Activated T-cell treated with anti-CD3 and anti-CD28 coated beads, Interleukin-2, amount 50 U/mL, for 24 hours (primary cell): Measurements from ENCODE around the gene TMEM231.
"Not testable (repeated sequence)": the region's sequence is repeated elsewhere in the genome, so short reads cannot be mapped to it uniquely, and the experiment has no call there.

Experiments
- DNase-seq: peaks from one replicate; pipeline ENCODE4 v3.0.0-alpha.2; 2020
- H3K27ac Mint-ChIP-seq: 2 replicates; pipeline ENCODE4 v1.8.0; 2020; ENCODE audit warnings: mild to moderate bottlenecking, mixed read lengths
- H3K27me3 Mint-ChIP-seq: 2 replicates; pipeline ENCODE4 v1.8.0; 2020; ENCODE audit warnings: mixed read lengths
- H3K36me3 Mint-ChIP-seq: 2 replicates; pipeline ENCODE4 v1.8.0; 2020; ENCODE audit warnings: low read depth, mixed read lengths
- H3K4me1 Mint-ChIP-seq: 2 replicates; pipeline ENCODE4 v1.8.0; 2020; ENCODE audit warnings: low read depth, mixed read lengths
- H3K4me3 Mint-ChIP-seq: 2 replicates; pipeline ENCODE4 v1.8.0; 2020; ENCODE audit warnings: mild to moderate bottlenecking, moderate library complexity, mixed read lengths
- H3K9me3 Mint-ChIP-seq: 2 replicates; pipeline ENCODE4 v1.8.0; 2020; ENCODE audit warnings: mixed read lengths

The TMEM231 gene, protein sequence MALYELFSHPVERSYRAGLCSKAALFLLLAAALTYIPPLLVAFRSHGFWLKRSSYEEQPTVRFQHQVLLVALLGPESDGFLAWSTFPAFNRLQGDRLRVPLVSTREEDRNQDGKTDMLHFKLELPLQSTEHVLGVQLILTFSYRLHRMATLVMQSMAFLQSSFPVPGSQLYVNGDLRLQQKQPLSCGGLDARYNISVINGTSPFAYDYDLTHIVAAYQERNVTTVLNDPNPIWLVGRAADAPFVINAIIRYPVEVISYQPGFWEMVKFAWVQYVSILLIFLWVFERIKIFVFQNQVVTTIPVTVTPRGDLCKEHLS

GRCh38 chr16:75555707-75556430 lies at the start of gene TMEM231:
Gene TMEM231 (minus strand): TSS chr16:75556252. CDS start chr16:75556209, 43 bp downstream.
- DNase-seq = peak; percentile 96
- peaks cover 15% of the 10 kb centered on the region for H3K4me1 Mint-ChIP-seq
- H3K27me3 Mint-ChIP-seq = peaks cover 9% of the 10 kb centered on the region
- H3K9me3 Mint-ChIP-seq = no peaks in the 10 kb centered on the region
- H3K27ac Mint-ChIP-seq = peak within 1 kb of the TSS; percentile 86
- peaks cover 2% of the 10 kb centered on the region for H3K36me3 Mint-ChIP-seq
- H3K4me3 Mint-ChIP-seq = peak within 1 kb of the TSS; percentile 89

DNA sequence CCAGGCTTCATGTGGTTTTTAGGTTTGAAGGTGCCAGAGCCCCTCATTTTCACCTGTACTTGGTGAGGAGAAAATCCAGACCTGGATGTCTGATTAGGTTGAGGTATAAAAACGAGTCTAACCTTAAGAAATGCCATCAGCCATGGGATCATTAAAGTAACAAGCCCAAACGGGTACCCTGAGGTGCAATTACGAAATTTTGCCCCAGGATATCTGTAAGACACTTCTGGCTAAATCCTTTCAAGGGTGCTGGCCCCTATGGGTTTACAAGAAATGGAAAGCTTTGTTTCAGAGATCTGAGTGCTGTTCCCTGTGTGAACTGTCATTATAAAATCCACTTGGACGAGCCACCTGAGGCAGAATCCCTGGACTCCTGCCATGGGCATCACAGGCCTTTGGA lies 47.2 kb upstream of the TMEM231 start:
- peaks cover 90% of the 10 kb centered on the region for H3K36me3 Mint-ChIP-seq

GRCh38 chr16:75599452-75600277 lies 43.6 kb upstream of the TMEM231 start:
- Mint-ChIP-seq H3K27ac (no peak overlapping the region), H3K4me3 (no peak overlapping the region), H3K27me3 (no peaks in the 10 kb centered on the region), H3K36me3 (peaks cover 81% of the 10 kb centered on the region), H3K9me3 (peaks cover 12% of the 10 kb centered on the region), H3K4me1 (peaks cover 14% of the 10 kb centered on the region)
- DNase-seq = peak; percentile 2

More for the DNA sequence above, 47.2 kb upstream of the TMEM231 start:
- Mint-ChIP-seq H3K4me1 (peaks cover 12% of the 10 kb centered on the region), H3K27me3 (no peaks in the 10 kb centered on the region), H3K9me3 (peaks cover 12% of the 10 kb centered on the region), H3K27ac (no peak overlapping the region), H3K4me3 (no peak overlapping the region)
- no peak for DNase-seq

DNA sequence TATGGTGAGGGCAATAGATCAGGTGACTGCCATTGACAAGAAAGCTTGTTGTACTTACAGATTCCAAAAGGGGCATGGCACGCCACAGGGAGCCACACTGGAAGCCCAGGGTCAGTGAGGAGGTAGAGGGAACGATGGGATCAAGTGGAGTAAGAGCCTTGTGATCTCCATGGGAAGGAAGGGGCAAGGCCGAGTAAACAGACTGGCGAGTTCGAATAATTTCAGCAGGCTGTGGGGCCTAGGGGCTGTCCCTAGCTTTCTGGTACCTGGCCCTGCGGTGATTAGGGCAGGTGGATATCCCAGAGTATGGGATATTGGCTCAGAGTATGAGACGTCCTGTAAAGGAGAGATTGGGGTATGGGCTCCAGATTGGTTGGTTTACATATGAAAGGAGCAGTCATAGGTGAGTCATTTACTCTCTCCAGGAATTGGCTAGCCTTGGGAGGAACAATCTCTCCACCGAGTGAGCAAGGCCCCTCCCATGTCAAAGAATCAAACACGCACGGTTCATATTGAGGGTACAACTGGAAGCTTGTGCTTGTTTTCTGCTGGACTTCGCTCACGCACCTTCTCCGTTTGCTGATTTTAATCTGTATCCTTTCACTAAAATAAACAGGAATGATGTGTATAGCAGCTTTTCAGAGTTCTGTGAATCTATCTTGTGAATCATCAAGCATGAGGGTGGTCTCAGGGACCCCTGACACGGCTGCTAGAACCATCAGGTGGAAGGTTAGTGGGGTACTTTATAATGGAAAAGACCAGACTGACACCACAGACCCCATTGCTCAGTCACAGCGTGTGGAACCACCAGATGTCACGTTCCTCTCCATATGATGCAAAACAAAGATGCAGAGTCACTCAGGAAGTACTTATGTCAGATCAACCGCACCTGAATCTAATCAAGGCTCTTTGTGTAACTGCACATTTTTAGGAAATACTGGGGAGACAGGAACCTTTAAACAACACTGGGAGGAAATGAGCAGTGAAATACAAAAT lies 38.1 kb upstream of the TMEM231 start:
- Mint-ChIP-seq H3K36me3 (peaks cover 50% of the 10 kb centered on the region), H3K27ac (peak overlapping the region; percentile 87), H3K9me3 (no peaks in the 10 kb centered on the region), H3K4me1 (peaks cover 16% of the 10 kb centered on the region), H3K27me3 (no peaks in the 10 kb centered on the region), H3K4me3 (no peak overlapping the region)
- peak; percentile 25 for DNase-seq

DNA sequence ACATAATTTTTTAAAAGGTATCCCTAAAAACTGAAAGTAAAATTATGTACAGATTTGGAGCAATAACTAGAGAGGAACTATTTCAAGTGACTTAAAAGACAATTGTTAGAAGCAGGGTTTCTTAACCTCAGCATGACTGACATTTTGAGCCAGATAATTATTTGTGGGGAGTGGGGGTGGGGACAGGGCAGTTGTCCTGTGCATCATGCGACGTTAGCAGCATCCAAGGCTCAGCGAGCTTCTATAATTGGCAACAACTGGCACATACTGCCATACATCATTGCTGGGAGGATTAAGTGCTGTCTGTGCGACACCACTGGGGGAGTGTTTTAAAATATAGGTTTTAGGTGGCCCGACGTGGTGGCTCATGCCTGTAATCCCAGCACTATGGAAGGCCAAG lies 37.3 kb upstream of the TMEM231 start:
- H3K36me3 Mint-ChIP-seq = peaks cover 53% of the 10 kb centered on the region
- H3K27ac Mint-ChIP-seq = no peak overlapping the region
- H3K4me3 Mint-ChIP-seq = no peak overlapping the region
- no peaks in the 10 kb centered on the region for H3K27me3 Mint-ChIP-seq
- peak; percentile 6 for DNase-seq
- H3K4me1 Mint-ChIP-seq = peaks cover 16% of the 10 kb centered on the region
- no peaks in the 10 kb centered on the region for H3K9me3 Mint-ChIP-seq

- H3K4me3 Mint-ChIP-seq, H3K9me3 Mint-ChIP-seq, H3K27ac Mint-ChIP-seq, H3K27me3 Mint-ChIP-seq: not testable (repeated sequence)
- Mint-ChIP-seq H3K36me3 (peaks cover 44% of the 10 kb centered on the region), H3K4me1 (peaks cover 16% of the 10 kb centered on the region)
- DNase-seq = peak; percentile 8
Observed at GRCh38 chr16:75591927-75592326, 35.9 kb upstream of the TMEM231 start.

GRCh38 chr16:75590920-75591843 lies 35.1 kb upstream of the TMEM231 start:
- Mint-ChIP-seq H3K4me1 (peaks cover 16% of the 10 kb centered on the region), H3K4me3 (no peak overlapping the region), H3K36me3 (peaks cover 43% of the 10 kb centered on the region), H3K9me3 (no peaks in the 10 kb centered on the region), H3K27ac (no peak overlapping the region), H3K27me3 (no peaks in the 10 kb centered on the region)
- peak; percentile 13 for DNase-seq

DNA sequence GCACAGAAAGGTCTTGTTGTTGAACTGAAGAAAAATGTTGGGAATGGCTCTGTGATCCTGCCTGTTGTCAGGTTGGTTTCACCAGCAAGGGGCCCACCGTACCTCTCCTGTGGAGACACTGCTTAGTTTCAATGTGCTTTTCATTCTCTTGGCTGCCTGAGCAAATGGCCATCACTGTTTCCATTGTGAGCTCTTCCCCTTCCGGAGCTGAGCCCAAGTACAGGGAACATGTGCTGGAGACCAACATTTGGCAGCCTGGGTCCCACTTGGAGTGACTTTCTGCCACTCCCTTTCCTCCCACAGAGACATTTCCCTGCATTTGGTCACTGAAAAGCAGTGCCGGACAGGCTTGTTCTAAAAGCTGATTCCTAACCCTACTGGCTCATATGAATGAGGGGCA lies 33.3 kb upstream of the TMEM231 start:
- no peak overlapping the region for H3K4me3 Mint-ChIP-seq
- H3K27ac Mint-ChIP-seq = no peak overlapping the region
- no peaks in the 10 kb centered on the region for H3K27me3 Mint-ChIP-seq
- DNase-seq = no peak
- no peaks in the 10 kb centered on the region for H3K9me3 Mint-ChIP-seq
- peaks cover 35% of the 10 kb centered on the region for H3K36me3 Mint-ChIP-seq
- peaks cover 9% of the 10 kb centered on the region for H3K4me1 Mint-ChIP-seq

- Mint-ChIP-seq H3K27me3 (no peaks in the 10 kb centered on the region), H3K9me3 (no peaks in the 10 kb centered on the region), H3K36me3 (peaks cover 29% of the 10 kb centered on the region), H3K27ac (no peak overlapping the region), H3K4me1 (peaks cover 3% of the 10 kb centered on the region), H3K4me3 (no peak overlapping the region)
- peak; percentile 8 for DNase-seq
Observed at GRCh38 chr16:75588716-75589115, 32.7 kb upstream of the TMEM231 start.

- Mint-ChIP-seq H3K9me3 (no peaks in the 10 kb centered on the region), H3K4me3 (no peak overlapping the region), H3K27me3 (no peaks in the 10 kb centered on the region), H3K4me1 (peaks cover 7% of the 10 kb centered on the region), H3K27ac (peak overlapping the region; percentile 22), H3K36me3 (peaks cover 35% of the 10 kb centered on the region)
- no peak for DNase-seq
Observed at GRCh38 chr16:75584108-75584507, 28.1 kb upstream of the TMEM231 start.

DNA sequence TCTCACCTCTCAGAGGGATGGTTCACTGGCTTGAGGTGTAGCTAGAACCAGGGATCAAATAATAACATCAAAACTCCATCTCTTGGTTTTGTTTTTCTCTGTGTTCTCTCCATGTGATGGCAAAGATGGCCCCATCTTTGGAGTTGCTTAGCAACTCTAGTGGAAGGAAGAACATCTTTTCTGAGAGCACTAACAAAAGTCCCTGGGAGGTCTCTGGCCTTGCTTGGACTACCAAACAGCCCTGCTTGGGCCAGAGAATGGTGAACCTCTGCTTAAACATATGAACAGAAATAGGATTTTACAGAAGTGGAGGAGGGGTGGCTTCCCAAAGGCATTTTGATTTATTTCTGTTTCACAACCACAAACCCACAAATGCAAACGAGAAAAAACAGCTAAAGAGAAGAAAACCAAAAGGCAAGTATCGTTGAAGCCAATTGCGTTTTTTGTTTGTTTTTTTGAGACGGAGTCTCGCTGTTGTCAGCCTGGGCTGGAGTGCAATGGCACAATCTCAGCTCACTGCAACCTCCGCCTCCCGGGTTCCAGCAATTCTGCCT lies 23.3 kb upstream of the TMEM231 start:
- H3K27ac Mint-ChIP-seq = peak overlapping the region; percentile 35
- no peaks in the 10 kb centered on the region for H3K9me3 Mint-ChIP-seq
- peaks cover 57% of the 10 kb centered on the region for H3K36me3 Mint-ChIP-seq
- H3K4me1 Mint-ChIP-seq = peaks cover 22% of the 10 kb centered on the region
- no peak overlapping the region for H3K4me3 Mint-ChIP-seq
- DNase-seq = no peak
- H3K27me3 Mint-ChIP-seq = no peaks in the 10 kb centered on the region

DNA sequence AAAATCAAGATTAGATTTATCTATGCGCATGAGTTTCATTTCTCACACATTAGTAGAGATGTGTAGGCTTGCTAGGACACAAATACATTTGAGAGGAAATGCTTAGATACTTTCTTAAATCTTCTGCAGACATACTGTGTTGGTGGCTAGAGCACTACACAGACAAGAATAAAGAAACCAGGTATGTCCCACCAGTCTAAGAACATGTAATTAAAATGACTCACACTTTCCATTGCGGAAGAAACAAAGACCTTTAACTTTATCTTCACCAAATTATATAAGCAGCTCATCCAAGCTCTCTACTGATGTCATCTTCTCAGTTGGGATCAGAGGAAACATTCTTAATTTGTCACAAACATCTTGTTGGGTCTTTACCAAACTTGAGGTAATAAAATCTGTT lies 22.7 kb upstream of the TMEM231 start:
- Mint-ChIP-seq H3K27ac (peak overlapping the region; percentile 35), H3K9me3 (no peaks in the 10 kb centered on the region), H3K4me1 (peaks cover 23% of the 10 kb centered on the region), H3K27me3 (no peaks in the 10 kb centered on the region), H3K4me3 (no peak overlapping the region), H3K36me3 (peaks cover 64% of the 10 kb centered on the region)
- DNase-seq = no peak

GRCh38 chr16:75578212-75578611 lies 22.2 kb upstream of the TMEM231 start:
- no peaks in the 10 kb centered on the region for H3K9me3 Mint-ChIP-seq
- peak; percentile 2 for DNase-seq
- H3K27me3 Mint-ChIP-seq = no peaks in the 10 kb centered on the region
- peak overlapping the region; percentile 35 for H3K27ac Mint-ChIP-seq
- no peak overlapping the region for H3K4me3 Mint-ChIP-seq
- H3K36me3 Mint-ChIP-seq = peaks cover 69% of the 10 kb centered on the region
- peaks cover 26% of the 10 kb centered on the region for H3K4me1 Mint-ChIP-seq
